SH-SY5Y (cell line): ENCODE measurements around the gene PC.

Source experiments
- GATA2 ChIP-seq: IDR thresholded peaks from 2 replicates; pipeline ENCODE4 v1.6.1; 2011; ENCODE audit warnings: mild to moderate bottlenecking, low read depth, low read length
- GATA3 ChIP-seq: IDR thresholded peaks from 2 replicates; pipeline ENCODE4 v1.6.1; 2011; ENCODE audit warnings: low read depth, mild to moderate bottlenecking, low read length, moderate library complexity

GRCh38 chr11:66871521-66871901 lies 86.7 kb downstream of the PC start:
- no peak for TF ChIP-seq GATA2
- TF ChIP-seq GATA3: no peak
